GM21619 (cell line): ENCODE results near the gene ZFYVE27.

ENCODE experiments used
- ATAC-seq: cut with Tn5 transposase; IDR thresholded peaks from one replicate; pipeline ENCODE4 v1.9.1; 2021; ENCODE audit not compliant: unreplicated experiment

ZFYVE27 gene

GRCh38 chr10:97785731-97786130 lies 48.8 kb downstream of the ZFYVE27 start:
- ATAC-seq, result no peak

- ATAC-seq, result no peak
Measured at GRCh38 chr10:97788552-97789442, 51.9 kb downstream of the ZFYVE27 start.

- ATAC-seq, result no peak
Measured at GRCh38 chr10:97789770-97790397, 53.0 kb downstream of the ZFYVE27 start.

- no peak for ATAC-seq
Measured at GRCh38 chr10:97791824-97792721, 55.1 kb downstream of the ZFYVE27 start.

GRCh38 chr10:97795886-97796285 lies 59.0 kb downstream of the ZFYVE27 start:
- ATAC-seq, result no peak

- no peak for ATAC-seq
Measured at GRCh38 chr10:97796651-97797050, 59.7 kb downstream of the ZFYVE27 start.

GRCh38 chr10:97798958-97799610 lies 62.2 kb downstream of the ZFYVE27 start:
- no peak for ATAC-seq

- no peak for ATAC-seq
Measured at GRCh38 chr10:97800474-97800873, 63.5 kb downstream of the ZFYVE27 start.

GRCh38 chr10:97801422-97801821 lies 64.5 kb downstream of the ZFYVE27 start:
- no peak for ATAC-seq

- ATAC-seq, result no peak
Measured at GRCh38 chr10:97805096-97805884, 68.4 kb downstream of the ZFYVE27 start.

- ATAC-seq, result no peak
Measured at GRCh38 chr10:97805949-97806348, 69.0 kb downstream of the ZFYVE27 start.

- ATAC-seq, result no peak
Measured at GRCh38 chr10:97810446-97810845, 73.5 kb downstream of the ZFYVE27 start.
